Measurements from ENCODE around the gene TEX51.

GRCh38 chr2:126900646-126901319 lies 2.1 kb downstream of the TEX51 start:
- TF ChIP-seq CTCF (IDR thresholded peaks at IDR 0.05) (no peak), ZFX (IDR thresholded peaks at IDR 0.05; ENCODE audit: borderline replicate concordance) (no peak)
